AG04450 (cell line): ENCODE results near the gene KLF7. TPM values are rescaled to one million over a fixed set of nuclear protein-coding genes. Genes with fewer than 3 reads are reported as not detected.
A peak's percentile ranks its signal among the peaks of the same experiment; 100 is the strongest.

Experiments used
- CTCF ChIA-PET: fragments of 300-600, 350-600 bp; formaldehyde crosslinking; extraction: SDS; loops from one replicate; lab custom pipeline; 2022; ENCODE audit warnings: antibody characterized with exemption, inconsistent platforms; lab: Charles Lee
- POLR2A ChIA-PET: fragments of 350-600 bp; formaldehyde crosslinking; extraction: SDS; loops from one replicate; lab custom pipeline; 2021; ENCODE audit warnings: antibody characterized with exemption, inconsistent platforms; lab: Yijun Ruan, JAX
- DNase-seq: peaks from one replicate; pipeline ENCODE4 v3.0.0-alpha.2; 2011; ENCODE audit warnings: low read depth, low spot score
- H3K27ac ChIP-seq: one replicate; pipeline ENCODE4 v1.5.1; 2012; ENCODE audit warnings: low read depth, low read length, control low read depth
- H3K27me3 ChIP-seq: one replicate; pipeline ENCODE4 v1.6.0; 2012; ENCODE audit warnings: low read length; ENCODE audit not compliant: control insufficient read depth, insufficient read depth
- H3K4me3 ChIP-seq: 2 replicates; pipeline ENCODE4 v1.5.1; 2011; ENCODE audit warnings: mild to moderate bottlenecking, low read depth, low read length, control low read depth
- H3K9me3 ChIP-seq: 2 replicates; pipeline ENCODE4 v1.5.1; 2012; ENCODE audit warnings: low read length; ENCODE audit not compliant: control insufficient read depth, insufficient read depth
- CTCF ChIP-seq: IDR thresholded peaks from 2 replicates; pipeline ENCODE4 v1.5.1; 2011; ENCODE audit warnings: low read depth, low read length, control low read depth, inconsistent platforms
- polyA plus RNA-seq: library from polyadenylated mRNA; depleted of rRNA; stranded (reverse); fragments of >200 nt; gene quantifications from 2 replicates; pipeline ENCODE4 v1.2.3, GENCODE V29; 2011

The KLF7 gene
- polyA plus RNA-seq, 1 experiment = 22.1 TPM

- H3K27me3 ChIP-seq = no peaks in the 10 kb centered on the region
- POLR2A ChIA-PET = interaction anchor here (0.7 to 1.7 kb wide), 3 partner anchors 18 to 111 kb away, joined by 3 to 6 read pairs (median 4); partner anchors contain the start of gene KLF7
- no peak overlapping the region for H3K27ac ChIP-seq
- CTCF ChIA-PET = interaction anchor here (0.8 to 0.9 kb wide), 3 partner anchors 111 to 325 kb away, joined by 3 read pairs; no protein-coding TSS in a partner anchor
- H3K4me3 ChIP-seq = no peak overlapping the region
- TF ChIP-seq CTCF = no peak
- H3K9me3 ChIP-seq = no peaks in the 10 kb centered on the region
- no peak for DNase-seq
Measured at GRCh38 chr2:207148020-207148419, 17.7 kb downstream of the KLF7 start.

DNA sequence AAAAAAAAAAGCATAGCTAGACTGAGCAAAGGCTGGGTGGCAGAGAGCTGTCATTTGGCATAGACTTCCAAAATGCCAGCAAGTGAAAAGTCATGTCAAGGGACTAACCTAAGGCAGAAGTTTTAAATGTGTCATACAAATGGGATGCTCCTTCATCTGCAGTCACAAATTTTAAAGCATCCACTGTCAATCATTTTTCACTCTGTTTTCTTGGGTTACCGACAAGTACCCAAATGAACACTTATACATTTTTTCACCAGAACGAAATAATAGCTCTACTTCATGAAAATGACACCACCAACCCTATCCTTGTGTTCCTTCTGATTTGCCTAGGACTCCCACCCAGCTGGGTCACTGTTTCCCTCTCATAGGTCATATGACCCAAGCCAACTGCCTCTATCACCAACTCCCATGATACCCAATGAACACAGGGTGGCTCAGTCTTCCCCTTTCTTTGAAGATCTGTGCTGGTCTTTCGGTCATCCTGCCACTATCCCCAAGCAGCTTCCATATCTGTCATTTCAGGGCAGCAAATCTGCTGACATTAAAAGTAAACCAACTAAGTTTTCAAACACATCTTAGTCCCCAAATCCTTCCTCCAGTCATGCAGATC, 21.5 kb downstream of the KLF7 start:
- TF ChIP-seq CTCF = no peak
- H3K4me3 ChIP-seq = no peak overlapping the region
- CTCF ChIA-PET = no interaction called here

DNA sequence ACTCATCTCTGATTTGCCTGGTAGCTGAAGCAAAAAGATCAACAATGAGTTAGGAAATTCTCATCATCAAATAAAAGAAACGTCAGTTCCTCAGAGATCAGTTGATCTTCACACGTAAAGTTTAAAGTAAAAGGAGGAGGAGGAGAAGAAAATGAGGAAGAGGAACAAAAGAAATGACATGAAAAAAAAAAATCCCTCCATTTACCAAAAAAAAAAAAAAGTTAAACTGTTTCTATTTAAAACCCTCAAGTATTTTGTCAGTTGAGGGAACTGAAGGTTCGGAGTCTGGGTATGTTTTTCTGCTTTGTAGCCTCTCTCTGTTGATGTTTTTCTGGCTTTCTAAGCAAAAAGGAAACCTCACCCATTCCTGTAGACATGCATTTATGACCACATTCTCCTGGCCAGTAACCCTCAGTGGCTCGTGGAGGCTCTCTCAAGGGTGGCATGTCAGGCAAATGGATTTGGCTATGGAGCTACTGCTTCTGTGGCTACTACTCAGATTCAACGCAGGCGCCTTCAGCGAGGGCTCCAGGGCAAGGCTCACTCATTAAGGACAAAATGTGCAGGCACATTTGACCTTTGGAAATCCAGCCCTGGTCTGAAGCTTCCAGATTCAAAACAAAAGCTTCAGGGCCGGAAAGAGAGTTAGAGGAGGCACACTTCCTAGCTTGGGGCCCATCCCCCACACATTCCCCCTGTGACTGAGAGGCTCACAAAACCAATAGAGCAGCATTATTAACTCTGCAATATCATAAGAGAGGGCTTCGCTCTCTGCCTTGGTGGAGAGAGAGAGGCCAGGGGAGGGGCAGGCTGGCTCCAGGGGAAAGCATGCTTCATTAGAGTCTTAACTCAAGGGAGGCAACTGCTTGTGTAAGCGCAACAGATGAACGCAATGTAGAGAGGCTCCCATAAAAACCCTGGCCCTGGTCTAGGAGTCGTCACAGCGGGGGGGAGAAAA, 22.3 kb downstream of the KLF7 start:
- DNase-seq = no peak
- no peak overlapping the region for H3K4me3 ChIP-seq
- POLR2A ChIA-PET = no interaction called here

More for the DNA sequence above, 21.5 kb downstream of the KLF7 start:
- Histone ChIP-seq H3K27me3 (no peaks in the 10 kb centered on the region), H3K27ac (no peak overlapping the region), H3K9me3 (no peaks in the 10 kb centered on the region)
- POLR2A ChIA-PET = no interaction called here
- no peak for DNase-seq

DNA sequence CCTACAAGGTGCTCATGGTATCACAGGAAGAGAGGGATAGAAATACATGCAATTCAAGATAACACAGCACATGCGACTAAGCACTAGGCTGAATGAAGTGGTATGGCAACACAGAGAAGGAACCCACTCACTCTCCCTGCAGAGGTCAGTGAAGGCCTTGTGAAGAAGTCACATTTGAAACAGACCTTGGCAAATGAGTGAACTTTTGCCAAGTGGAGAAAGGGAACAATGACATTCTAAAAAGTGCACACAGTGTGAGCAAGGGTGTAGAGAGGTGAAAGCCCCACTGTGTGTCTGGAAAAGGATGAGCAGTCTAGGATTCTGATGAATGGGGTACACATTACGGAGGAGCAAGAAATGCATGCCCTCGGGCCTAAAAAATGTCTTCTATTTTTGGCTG, 23.3 kb downstream of the KLF7 start:
- CTCF ChIA-PET = interaction anchor here (1.5 to 2.4 kb wide), 3 partner anchors 51 to 331 kb away, joined by 3 to 11 read pairs (median 9); no protein-coding TSS in a partner anchor
- Histone ChIP-seq H3K27me3 (no peaks in the 10 kb centered on the region), H3K9me3 (no peaks in the 10 kb centered on the region), H3K27ac (no peak overlapping the region), H3K4me3 (no peak overlapping the region)
- no peak for DNase-seq
- no peak for TF ChIP-seq CTCF
- POLR2A ChIA-PET = no interaction called here

More for the DNA sequence above, 22.3 kb downstream of the KLF7 start:
- CTCF ChIA-PET = interaction anchor here (2.1 to 2.4 kb wide), 2 partner anchors 161 to 330 kb away, joined by 9 to 11 read pairs; no protein-coding TSS in a partner anchor
- Histone ChIP-seq H3K27ac (peak overlapping the region; percentile 25), H3K9me3 (no peaks in the 10 kb centered on the region), H3K27me3 (no peaks in the 10 kb centered on the region)
- TF ChIP-seq CTCF = no peak
